Psoas muscle (tissue), 8 donors: ENCODE results near the gene CTNS. TPM values are rescaled to one million over a fixed set of nuclear protein-coding genes. Genes with fewer than 3 reads are reported as not detected.

Experiments
- ATAC-seq, 4 donors: fragments of 200-7000 bp; cut with Tn5 transposase; one replicate each; pipeline ENCODE4 v1.9.1; 2020; ENCODE audit warnings: moderate library complexity in 3 of 4, mild to moderate bottlenecking in 2 of 4
- DNase-seq, 2 donors: peaks; one replicate each; pipeline ENCODE4 v3.0.0-alpha.2; 2020
- H3K27ac ChIP-seq: fragments of 200-600 bp; one replicate; pipeline ENCODE4 v1.8.0; 2022
- H3K27me3 ChIP-seq, 3 donors: fragments of 200-600 bp in 1 of 3; one replicate each; pipeline versions ENCODE4 v1.6.1 to v1.8.0; 2013 to 2022; ENCODE audit warnings: low read length in 2 of 3, mild to moderate bottlenecking in 2 of 3, moderate library complexity in 1 of 3; ENCODE audit not compliant: insufficient read depth in 3 of 3
- H3K36me3 ChIP-seq, 2 donors: fragments of 200-600 bp in 1 of 2; one replicate each; pipeline versions ENCODE4 v1.6.1 to v1.8.0; 2013 to 2022; ENCODE audit warnings: low read depth in 1 of 2, mild to moderate bottlenecking in 1 of 2, moderate library complexity in 1 of 2; ENCODE audit not compliant: insufficient read depth in 1 of 2
- H3K4me1 ChIP-seq: fragments of 200-600 bp; one replicate; pipeline ENCODE4 v1.8.0; 2022
- H3K4me3 ChIP-seq: fragments of 200-600 bp; one replicate; pipeline ENCODE4 v1.8.0; 2022; ENCODE audit warnings: mild to moderate bottlenecking
- H3K9me3 ChIP-seq: fragments of 200-600 bp; one replicate; pipeline ENCODE4 v1.8.0; 2022
- CTCF ChIP-seq: fragments of 200-600 bp; IDR thresholded peaks from one replicate; pipeline ENCODE4 v1.8.0; 2022; ENCODE audit warnings: antibody characterized with exemption
- WGBS, 3 donors: extraction: QIAGEN DNeasy Blood & Tissue Kit; methylation state at CpG; one replicate each; pipeline versions ENCODE4 v1.1.6 to v1.1.7; 2013; 5-methylcytosine and 5-hydroxymethylcytosine counted together
- intact Hi-C, 2 donors: fragments of 100-400 bp; cut with DNase I; formaldehyde crosslinking; loops; one replicate each; pipeline versions ENCODE4 v1.11.0 to v1.14.2; 2022
- polyA plus RNA-seq, 3 donors: library from polyadenylated mRNA; stranded (reverse); fragments of 200-250 nt; gene quantifications; one replicate each; pipeline ENCODE4 v1.2.3, GENCODE V29; 2013
- total RNA-seq, 4 donors: library from RNA; stranded (reverse); fragmentation: NEBNext Ultra II Directional in 2 of 4; extraction: Animal tissue kit (Norgen Biotek cat#: 25700) in 2 of 4; gene quantifications; one replicate each; pipeline versions ENCODE4 v1.2.1 to v1.2.4, GENCODE V29; 2021 to 2023
- donor health status: healthy with polysubstance abuse.
- donor health status: DM: no; HTN: no; CAD: no; lungs with moderate emphysema.
- donor health status: Bipolar disorder and iron deficiency.
- donor health status: healthy.
- donor health status: DM: yes; HTN: yes; CAD: no.
- donor health status: DM: no; HTN: no; CAD: no.
- donor health status: DM: no; HTN: no; CAD: no.
- donor health status: DM: yes; HTN: yes; CAD: no.

Gene CTNS
- total and polyA plus RNA-seq, 7 donors, result 7.3 to 32.7 (median 10.1) TPM

GRCh38 chr17:3596804-3597464, 39.6 kb upstream of the CTNS start:
- H3K27ac ChIP-seq, result no peak overlapping the region
- no peaks in the 10 kb centered on the region for H3K4me1 ChIP-seq
- peak overlapping the region; percentile 34 for H3K4me3 ChIP-seq
- DNase-seq, result peak in 1 of 2 donors; percentile 42
- intact Hi-C loops, result no loop called here
- peaks cover 0 to 5% of the 10 kb centered on the region in 2 donors for H3K36me3 ChIP-seq
- ATAC-seq, result no peak
- 64 to 72% (median 69%) methylated on average over 25 to 27 of the region's 27 CpGs for WGBS, 3 donors
- no peak for TF ChIP-seq CTCF
- no peaks in the 10 kb centered on the region for H3K9me3 ChIP-seq
- H3K27me3 ChIP-seq, result no peaks in the 10 kb centered on the region

- DNase-seq (peak in 1 of 2 donors; percentile 22), ATAC-seq (no peak)
- intact Hi-C loops, result no loop called here
- Histone ChIP-seq H3K36me3 (no peaks in the 10 kb centered on the region), H3K27me3 (no peaks in the 10 kb centered on the region), H3K4me1 (no peaks in the 10 kb centered on the region), H3K9me3 (no peaks in the 10 kb centered on the region), H3K27ac (no peak overlapping the region), H3K4me3 (no peak overlapping the region)
- TF ChIP-seq CTCF, result no peak
- WGBS, 3 donors, result 87 to 91% (median 87%) methylated on average over 13 of the region's 13 CpGs
These were observed 38.5 kb upstream of the CTNS start for GRCh38 chr17:3598078-3598477.

- Histone ChIP-seq H3K36me3 (peaks cover 0 to 8% of the 10 kb centered on the region in 2 donors), H3K9me3 (no peaks in the 10 kb centered on the region), H3K27me3 (no peaks in the 10 kb centered on the region), H3K4me3 (no peak overlapping the region), H3K4me1 (no peaks in the 10 kb centered on the region), H3K27ac (no peak overlapping the region)
- TF ChIP-seq CTCF, result no peak
- WGBS, 3 donors, result 86 to 90% (median 87%) methylated on average over 15 of the region's 15 CpGs
- DNase-seq (peak in 1 of 2 donors; percentile 40), ATAC-seq (no peak)
- intact Hi-C loops, result no loop called here
These were observed 35.9 kb upstream of the CTNS start for GRCh38 chr17:3600529-3601205.

GRCh38 chr17:3602499-3602898, 34.1 kb upstream of the CTNS start:
- WGBS, 3 donors, result 59 to 75% (median 60%) methylated on average over 16 of the region's 16 CpGs
- no peaks in the 10 kb centered on the region for H3K4me1 ChIP-seq
- no peak overlapping the region for H3K27ac ChIP-seq
- H3K27me3 ChIP-seq, result no peaks in the 10 kb centered on the region
- H3K4me3 ChIP-seq, result no peak overlapping the region
- H3K36me3 ChIP-seq, result peaks cover 0 to 23% of the 10 kb centered on the region in 2 donors
- H3K9me3 ChIP-seq, result no peaks in the 10 kb centered on the region
- DNase-seq (no peak), ATAC-seq (peak in 2 of 4 donors; percentile 55 to 77)
- intact Hi-C loops, result no loop called here
- peak; percentile 48 for TF ChIP-seq CTCF
